Measurements from ENCODE around the gene DPP10. TPM values are rescaled to one million over a fixed set of nuclear protein-coding genes. Genes with fewer than 3 reads are reported as not detected.

The DPP10 gene
- total RNA-seq, 1 experiment from 2014 or later = not detected

DNA sequence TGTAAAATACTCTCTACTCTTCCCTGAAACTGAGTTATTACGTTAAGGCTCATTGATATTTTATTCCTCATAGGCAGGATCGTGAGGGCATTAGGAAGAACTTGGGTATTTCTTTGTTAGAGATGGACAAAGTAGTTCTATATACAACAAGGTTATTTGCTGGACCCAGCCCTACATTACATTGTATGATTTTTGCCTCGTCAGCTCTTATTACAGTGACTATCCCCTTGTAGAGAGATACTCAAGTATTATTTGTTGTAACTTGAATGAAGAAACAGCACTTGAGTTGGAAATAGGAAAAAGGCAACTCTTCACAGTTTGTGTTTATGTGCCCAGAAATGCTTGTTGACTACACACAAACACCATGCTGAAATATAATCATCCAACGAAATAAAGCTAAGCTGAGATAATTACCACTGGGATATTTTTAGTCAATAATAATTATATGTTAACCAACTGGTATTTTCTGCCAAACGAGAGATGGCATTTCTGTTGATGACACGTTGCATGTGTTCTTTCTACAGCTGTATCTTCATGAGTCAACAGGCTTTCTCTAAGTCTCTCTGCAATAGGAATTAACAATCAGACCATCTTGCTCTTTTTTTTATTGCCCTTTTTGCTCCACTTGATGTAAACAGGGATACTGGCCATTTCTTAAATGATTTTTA lies 947.6 kb downstream of the DPP10 start:
- no TSS peak for BruUV-seq (replicated peaks)
- CTCF ChIA-PET = no interaction called here
- intact Hi-C loops (cut with micrococcal nuclease; ENCODE audit: unreplicated experiment) = no loop called here
- no peaks in the 10 kb centered on the region for H3K9me3 ChIP-seq (ENCODE audit: control insufficient read depth, insufficient read depth, low read depth, low read length)
- POLR2A ChIA-PET = no interaction called here
- no peak overlapping the region for H3K4me3 ChIP-seq (ENCODE audit: low read depth in 2 of 2, low read length in 2 of 2)
- H3K27ac ChIP-seq (ENCODE audit: low read length) = no peak overlapping the region
- in situ Hi-C loops (cut with HindIII; ENCODE audit: low pct_unique_long_range_greater_than_20kb, low sequenced_read_pairs) = no loop called here
- no peaks in the 10 kb centered on the region for H3K27me3 ChIP-seq (ENCODE audit: control insufficient read depth, insufficient read depth, low read length)
- DNase-seq (ENCODE audit: low read depth, low spot score) (no peak), ATAC-seq (no peak)
- TF ChIP-seq SIN3A (IDR thresholded peaks at IDR 0.05; ENCODE audit: borderline replicate concordance, insufficient read depth, low read depth, low read length) (no peak), POLR2AphosphoS5 (IDR thresholded peaks at IDR 0.05; ENCODE audit: low read depth, low read length) (no peak), REST (IDR thresholded peaks at IDR 0.05; ENCODE audit: insufficient read depth in 1 of 2, low read depth in 2 of 2, low read length in 1 of 2) (no peak), TCF7L2 (IDR thresholded peaks at IDR 0.05; ENCODE audit: low read depth, low read length) (no peak)
- TF ChIP-seq, protein P1, sequence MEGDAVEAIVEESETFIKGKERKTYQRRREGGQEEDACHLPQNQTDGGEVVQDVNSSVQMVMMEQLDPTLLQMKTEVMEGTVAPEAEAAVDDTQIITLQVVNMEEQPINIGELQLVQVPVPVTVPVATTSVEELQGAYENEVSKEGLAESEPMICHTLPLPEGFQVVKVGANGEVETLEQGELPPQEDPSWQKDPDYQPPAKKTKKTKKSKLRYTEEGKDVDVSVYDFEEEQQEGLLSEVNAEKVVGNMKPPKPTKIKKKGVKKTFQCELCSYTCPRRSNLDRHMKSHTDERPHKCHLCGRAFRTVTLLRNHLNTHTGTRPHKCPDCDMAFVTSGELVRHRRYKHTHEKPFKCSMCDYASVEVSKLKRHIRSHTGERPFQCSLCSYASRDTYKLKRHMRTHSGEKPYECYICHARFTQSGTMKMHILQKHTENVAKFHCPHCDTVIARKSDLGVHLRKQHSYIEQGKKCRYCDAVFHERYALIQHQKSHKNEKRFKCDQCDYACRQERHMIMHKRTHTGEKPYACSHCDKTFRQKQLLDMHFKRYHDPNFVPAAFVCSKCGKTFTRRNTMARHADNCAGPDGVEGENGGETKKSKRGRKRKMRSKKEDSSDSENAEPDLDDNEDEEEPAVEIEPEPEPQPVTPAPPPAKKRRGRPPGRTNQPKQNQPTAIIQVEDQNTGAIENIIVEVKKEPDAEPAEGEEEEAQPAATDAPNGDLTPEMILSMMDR (IDR thresholded peaks at IDR 0.05) = no peak
- H3K36me3 ChIP-seq (ENCODE audit: control insufficient read depth, insufficient read depth, low read length) = no peaks in the 10 kb centered on the region
- H3K4me1 ChIP-seq (ENCODE audit: control insufficient read depth, insufficient read depth, low read length) = no peaks in the 10 kb centered on the region

GRCh38 chr2:115396579-115396978 lies 954.1 kb downstream of the DPP10 start:
- POLR2A ChIA-PET = no interaction called here
- no peaks in the 10 kb centered on the region for H3K27me3 ChIP-seq (ENCODE audit: control insufficient read depth, insufficient read depth, low read length)
- no peaks in the 10 kb centered on the region for H3K36me3 ChIP-seq (ENCODE audit: control insufficient read depth, insufficient read depth, low read length)
- no peak overlapping the region for H3K27ac ChIP-seq (ENCODE audit: low read length)
- TF ChIP-seq TCF7L2 (IDR thresholded peaks at IDR 0.05; ENCODE audit: low read depth, low read length) (no peak), POLR2AphosphoS5 (IDR thresholded peaks at IDR 0.05; ENCODE audit: low read depth, low read length) (no peak), SIN3A (IDR thresholded peaks at IDR 0.05; ENCODE audit: borderline replicate concordance, insufficient read depth, low read depth, low read length) (no peak), REST (IDR thresholded peaks at IDR 0.05; ENCODE audit: insufficient read depth in 1 of 2, low read depth in 2 of 2, low read length in 1 of 2) (no peak)
- TF ChIP-seq, protein P1 (IDR thresholded peaks at IDR 0.05) = no peak
- H3K4me3 ChIP-seq (ENCODE audit: low read depth in 2 of 2, low read length in 2 of 2) = no peak overlapping the region
- in situ Hi-C loops (cut with HindIII; ENCODE audit: low pct_unique_long_range_greater_than_20kb, low sequenced_read_pairs) = no loop called here
- intact Hi-C loops (cut with micrococcal nuclease; ENCODE audit: unreplicated experiment) = no loop called here
- CTCF ChIA-PET = no interaction called here
- DNase-seq (ENCODE audit: low read depth, low spot score) = no peak
- ATAC-seq = no peak
- no TSS peak for BruUV-seq (replicated peaks)
- no peaks in the 10 kb centered on the region for H3K9me3 ChIP-seq (ENCODE audit: control insufficient read depth, insufficient read depth, low read depth, low read length)
- no peaks in the 10 kb centered on the region for H3K4me1 ChIP-seq (ENCODE audit: control insufficient read depth, insufficient read depth, low read length)
